Activated T-helper 1 cell treated with anti-CD3 and anti-CD28 coated beads, Interleukin-2, amount 50 U/mL, for 16 hours (primary cell): ENCODE results near the gene ACOXL.
"Not testable (repeated sequence)": the region's sequence is repeated elsewhere in the genome, so short reads cannot be mapped to it uniquely, and the experiment has no call there.

Source experiments
- DNase-seq, 2 donors: peaks; one replicate each; pipeline ENCODE4 v3.0.0-alpha.2; 2020; ENCODE audit warnings: low read depth in 1 of 2, low spot score in 1 of 2

ACOXL gene

DNA sequence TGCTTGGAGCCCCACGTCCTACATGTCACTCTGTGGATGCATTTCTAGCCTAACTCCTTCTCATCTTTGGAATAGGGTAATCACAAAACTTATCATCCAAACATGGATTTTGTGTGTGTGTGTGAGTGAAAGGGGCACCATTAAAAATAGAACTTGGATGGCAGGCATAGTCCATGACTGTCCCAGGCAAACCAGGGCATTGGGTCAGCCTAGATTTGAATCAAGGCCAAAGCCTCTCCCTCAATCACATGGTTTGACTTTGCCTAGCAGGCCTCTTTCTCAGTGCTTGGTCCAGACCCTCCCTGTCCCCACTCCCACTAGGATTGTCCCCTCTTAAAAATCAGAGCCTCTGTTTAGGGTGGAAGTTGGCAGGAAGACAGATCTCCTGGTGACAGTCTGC lies 320.9 kb downstream of the ACOXL start:
- DNase-seq: no peak

- no peak for DNase-seq
Observed at GRCh38 chr2:111053825-111054515, 321.6 kb downstream of the ACOXL start.

DNA sequence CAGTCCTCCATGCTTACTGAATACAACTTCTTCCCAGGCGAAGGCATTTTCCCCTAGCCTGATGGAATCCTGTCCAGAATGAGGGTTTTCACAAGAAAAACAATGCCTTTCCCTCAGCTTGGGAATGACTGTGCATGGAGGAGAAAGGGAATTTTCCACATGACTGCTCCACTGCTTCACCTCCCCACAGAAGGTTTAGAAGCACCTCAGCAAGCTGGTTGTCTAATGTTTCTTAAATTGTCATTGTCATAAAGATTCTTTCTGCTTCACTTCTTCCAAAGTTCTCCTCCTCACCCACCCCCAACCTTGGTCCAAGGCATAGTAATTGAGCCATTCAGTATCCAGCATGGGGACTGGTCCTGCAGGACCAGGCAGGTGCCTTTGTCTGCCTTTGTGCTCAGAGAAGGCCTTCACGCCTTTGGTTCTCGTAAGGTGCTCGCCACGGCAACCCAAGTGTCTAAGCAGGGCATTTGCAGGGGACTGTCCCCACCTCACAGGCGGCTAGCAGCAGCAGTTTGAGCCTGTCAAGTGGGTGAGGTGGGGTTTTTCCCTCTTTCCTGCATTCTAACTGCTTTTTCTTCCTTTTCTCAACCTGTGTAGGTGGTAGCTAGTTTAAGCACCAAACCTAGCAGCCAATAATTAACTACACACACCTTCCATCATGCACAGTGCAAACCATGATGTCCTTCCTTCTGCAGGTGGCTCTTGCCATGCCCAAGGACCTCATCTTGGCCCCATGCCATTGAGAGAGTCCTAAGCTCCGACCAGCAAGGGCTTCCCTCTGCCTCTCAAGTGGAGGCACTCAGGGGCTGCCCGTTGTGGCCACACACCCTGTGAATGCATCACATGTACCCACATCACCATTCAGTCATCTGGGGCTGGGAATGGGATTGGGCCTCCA lies 322.7 kb downstream of the ACOXL start:
- no peak for DNase-seq

- no peak for DNase-seq
Observed at GRCh38 chr2:111055735-111056134, 323.4 kb downstream of the ACOXL start.

DNA sequence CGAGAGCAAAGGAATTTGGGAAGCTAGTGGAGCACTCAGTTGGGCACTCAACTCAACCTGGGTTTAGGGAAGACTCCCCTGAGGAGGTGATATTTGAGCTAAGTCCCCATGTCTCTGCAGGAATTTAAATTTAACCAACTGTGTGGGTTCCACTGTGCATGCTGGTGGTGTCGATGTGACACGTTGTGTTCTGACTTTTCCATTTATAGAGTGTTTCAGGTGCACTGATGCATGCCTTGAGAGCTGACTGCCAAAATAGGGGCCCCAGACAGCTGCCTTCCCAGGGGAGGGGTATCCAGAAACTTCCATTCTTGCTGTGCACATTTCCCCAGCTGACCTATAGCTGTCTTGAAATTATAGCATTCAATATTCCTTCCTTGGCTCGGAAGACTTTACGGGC lies 324.7 kb downstream of the ACOXL start:
- no peak for DNase-seq

- no peak for DNase-seq
Observed at GRCh38 chr2:111057721-111058120, 325.3 kb downstream of the ACOXL start.

GRCh38 chr2:111058264-111058663 lies 325.9 kb downstream of the ACOXL start:
- no peak for DNase-seq

DNA sequence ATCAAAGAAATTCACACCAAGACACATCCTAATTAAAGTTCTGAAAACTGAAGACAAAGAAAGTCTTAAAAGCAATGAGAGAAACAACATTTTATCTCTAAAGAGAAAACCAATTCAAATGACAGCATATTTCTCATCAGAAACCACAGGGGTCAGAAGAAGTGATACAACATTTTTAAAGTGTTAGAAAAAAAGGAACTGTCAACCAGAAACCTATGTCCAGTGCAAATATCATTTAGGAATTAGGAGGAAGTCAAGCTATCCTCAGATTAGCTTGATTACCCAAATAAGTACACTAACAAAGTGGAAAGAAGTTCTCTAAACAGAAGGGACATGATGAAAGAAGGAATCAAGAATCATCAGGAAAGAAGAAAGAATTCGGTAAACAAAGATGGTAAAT lies 328.8 kb downstream of the ACOXL start:
- DNase-seq: no peak

- no peak for DNase-seq
Observed at GRCh38 chr2:111062417-111062816, 330.0 kb downstream of the ACOXL start.

- no peak for DNase-seq
Observed at GRCh38 chr2:111066062-111066593, 333.8 kb downstream of the ACOXL start.

GRCh38 chr2:111068435-111069058 lies 336.2 kb downstream of the ACOXL start:
- DNase-seq: no peak

DNA sequence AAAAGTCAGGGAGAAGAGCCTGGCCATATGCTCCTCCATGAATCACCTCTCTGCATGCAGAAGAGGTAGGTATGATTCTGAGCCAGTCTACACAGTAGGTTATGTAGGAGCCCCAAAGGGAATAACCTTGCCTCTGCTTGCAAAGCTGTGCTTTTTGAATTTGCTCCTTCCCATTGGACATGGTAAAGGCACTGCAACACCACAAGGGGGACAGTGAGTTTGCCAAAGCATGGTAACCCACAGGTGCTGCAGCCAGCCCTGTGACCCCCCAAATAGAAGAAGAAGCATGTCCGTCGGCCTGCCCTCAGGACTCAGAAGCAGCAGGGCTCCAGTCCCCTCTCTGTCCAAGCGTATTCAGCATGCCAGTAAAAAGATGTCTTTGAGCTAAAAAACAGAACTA lies 337.3 kb downstream of the ACOXL start:
- no peak for DNase-seq

DNA sequence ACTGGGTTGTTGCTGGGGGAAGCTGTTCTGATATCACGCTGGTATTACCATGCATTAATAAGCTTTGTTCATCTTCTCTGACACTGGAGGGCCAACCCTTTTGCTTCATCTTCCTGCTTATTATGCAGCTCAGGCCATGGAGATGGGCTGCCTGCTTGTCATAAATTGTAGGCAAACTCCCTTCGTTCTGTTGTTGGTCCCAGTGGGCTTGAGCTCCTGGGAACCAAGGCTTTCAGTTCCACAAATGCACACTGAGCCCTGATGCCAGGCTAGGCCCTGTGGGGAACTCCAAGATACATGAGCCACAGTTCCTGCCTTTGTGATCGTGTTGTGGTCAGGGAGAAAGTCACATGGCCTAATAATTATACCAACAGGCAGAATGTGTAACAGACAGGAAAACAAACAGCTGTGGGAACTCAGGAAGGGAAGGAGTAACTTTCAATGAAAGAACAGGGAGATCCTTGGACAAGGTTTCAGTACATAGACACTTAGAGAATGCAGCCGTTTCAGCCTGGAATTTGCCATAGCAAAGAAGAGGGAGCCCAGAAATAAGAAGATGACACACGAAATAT lies 339.3 kb downstream of the ACOXL start:
- no peak for DNase-seq

DNA sequence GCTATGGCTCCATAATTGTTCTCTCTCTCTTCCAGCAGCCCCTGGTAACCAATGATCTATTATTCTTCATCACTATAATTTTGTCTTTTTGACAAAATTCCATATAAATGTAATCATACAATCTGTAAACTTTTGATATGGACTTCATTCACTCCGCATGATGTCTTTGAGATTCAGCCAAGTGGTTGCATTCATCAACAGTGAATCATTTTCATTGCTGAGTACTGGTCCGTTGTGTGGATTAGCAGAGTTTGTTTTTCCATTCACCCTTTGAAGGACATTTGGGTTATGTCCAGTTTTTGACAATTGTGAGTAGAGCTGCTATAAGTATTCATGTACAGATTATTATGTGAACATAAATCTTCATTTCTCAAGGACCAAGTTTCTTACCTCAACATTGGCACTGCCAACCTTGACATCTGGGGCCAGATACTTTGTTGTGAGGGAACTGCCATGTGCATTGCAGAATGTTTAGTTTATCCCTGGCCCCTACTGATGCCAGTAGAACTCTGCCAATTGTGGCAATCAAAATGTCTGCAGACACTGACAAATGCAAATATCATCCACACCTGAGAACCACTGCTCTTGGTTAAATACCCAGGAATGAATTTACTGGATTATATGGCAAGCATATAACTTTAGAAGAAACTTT lies 340.0 kb downstream of the ACOXL start:
- DNase-seq: no peak

- not testable (repeated sequence) for DNase-seq
Observed at GRCh38 chr2:111082659-111083058, 350.3 kb downstream of the ACOXL start.

GRCh38 chr2:111091811-111092211 lies 359.4 kb downstream of the ACOXL start:
- no peak for DNase-seq

DNA sequence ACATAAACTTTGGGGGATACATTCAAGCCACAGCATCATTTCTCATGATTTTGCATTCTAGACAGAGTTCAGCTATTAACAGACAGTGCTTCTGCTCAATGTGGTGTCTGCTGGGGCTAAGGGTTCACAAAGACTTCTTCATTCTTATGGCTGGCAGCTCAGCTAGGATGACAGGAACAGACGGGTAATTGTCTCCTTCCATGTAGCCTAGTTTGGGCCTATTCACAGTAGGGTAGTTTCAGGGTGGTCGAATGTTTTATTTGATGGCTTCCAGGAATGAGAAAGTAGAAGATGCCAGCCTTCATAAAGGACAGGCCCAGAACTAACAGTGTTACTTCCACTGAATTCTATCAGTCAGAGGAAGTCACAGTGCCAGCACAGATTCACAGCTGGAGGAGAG lies 362.3 kb downstream of the ACOXL start:
- no peak for DNase-seq

- DNase-seq: no peak
Observed at GRCh38 chr2:111095434-111095833, 363.1 kb downstream of the ACOXL start.

DNA sequence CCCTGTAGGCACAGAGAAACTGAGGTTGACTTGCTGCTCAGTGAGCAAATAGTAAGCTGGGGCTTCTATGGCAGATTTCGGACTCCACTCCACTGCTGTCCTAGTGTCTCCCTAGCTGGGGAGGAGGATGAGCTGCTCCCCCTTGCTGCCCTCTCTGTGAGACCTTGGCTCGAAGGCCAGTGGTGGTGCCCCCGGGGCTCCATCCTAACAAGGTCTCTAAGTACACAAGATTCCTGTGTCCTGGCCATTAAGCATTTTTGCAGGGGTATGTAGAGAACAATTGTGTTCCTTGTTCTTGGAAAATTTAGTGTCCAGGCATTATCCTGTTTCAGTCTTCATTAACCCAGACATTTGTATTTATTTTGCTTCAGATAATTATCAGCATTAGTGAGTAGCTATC lies 367.0 kb downstream of the ACOXL start:
- DNase-seq: no peak

GRCh38 chr2:111100087-111100764 lies 367.9 kb downstream of the ACOXL start:
- no peak for DNase-seq
